CD4-positive, alpha-beta T cell treated with Interleukin-4 for 1 hour (primary cell): Measurements from ENCODE around the gene TBX6.

Experiments
- DNase-seq, 2 donors: peaks; one replicate each; pipeline ENCODE4 v3.0.0-alpha.2; 2020 to 2022

Gene TBX6

DNA sequence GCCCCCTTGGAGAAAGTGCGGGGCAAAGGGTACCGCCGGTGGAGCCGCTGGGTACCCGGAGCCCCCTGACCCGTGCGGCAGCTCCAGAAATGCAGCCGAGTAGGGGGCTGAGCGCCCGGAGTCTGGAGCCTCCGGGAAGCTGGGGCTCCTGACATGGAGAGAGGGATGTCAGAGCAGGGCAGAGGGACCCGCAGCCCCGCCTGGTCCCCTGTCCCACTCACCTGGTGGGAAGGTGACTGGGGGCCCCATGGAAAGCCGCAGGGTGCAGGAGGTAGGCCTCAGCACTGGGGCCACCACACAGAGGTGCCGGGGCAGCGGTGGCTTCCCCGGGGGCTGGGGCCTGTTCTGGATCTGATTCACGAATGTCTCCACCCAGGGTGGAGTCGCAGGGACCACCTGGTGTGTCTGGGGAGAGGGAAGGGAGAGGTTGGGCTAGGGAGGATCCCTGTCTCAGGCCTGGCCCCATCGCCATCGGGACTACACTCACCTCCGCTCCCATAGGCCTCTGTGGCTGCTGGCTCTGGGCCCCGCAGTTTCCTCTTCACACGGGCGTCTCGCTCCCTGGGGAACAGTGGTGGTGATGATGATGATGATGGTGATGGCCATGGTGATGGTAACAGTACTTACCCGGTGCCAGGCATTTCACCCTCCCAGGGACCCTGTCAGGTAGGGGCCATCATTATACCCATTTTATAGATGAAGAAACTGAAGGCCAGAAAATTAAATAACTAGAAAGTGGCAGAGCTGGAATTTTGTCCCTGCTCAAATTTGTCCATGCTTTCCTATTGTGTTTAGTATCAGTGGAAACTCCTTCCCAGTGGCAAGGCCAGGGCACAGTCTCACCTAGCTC, 5.2 kb downstream of the TBX6 start:
- DNase-seq = no peak

DNA sequence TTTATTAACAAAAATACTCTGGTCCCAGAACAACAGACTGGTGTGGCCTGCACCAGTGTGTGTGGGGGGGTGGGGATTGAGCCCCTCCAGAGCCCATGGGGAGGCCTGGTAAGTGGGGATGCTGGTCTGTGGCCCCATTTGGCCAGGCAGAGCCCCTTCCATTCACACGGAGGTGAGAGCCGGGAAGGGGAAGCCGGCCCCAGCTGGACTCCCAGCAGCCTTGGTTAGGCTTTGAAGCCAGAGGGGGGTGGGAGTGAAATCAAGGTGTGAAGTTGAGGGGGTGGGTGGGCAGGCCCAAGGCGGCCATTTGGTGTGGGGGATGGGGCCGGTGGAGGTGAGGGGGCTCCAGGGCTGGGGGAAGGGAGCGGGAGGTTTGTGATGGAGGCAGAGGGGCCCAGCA, 5.9 kb downstream of the TBX6 start:
- DNase-seq = no peak

DNA sequence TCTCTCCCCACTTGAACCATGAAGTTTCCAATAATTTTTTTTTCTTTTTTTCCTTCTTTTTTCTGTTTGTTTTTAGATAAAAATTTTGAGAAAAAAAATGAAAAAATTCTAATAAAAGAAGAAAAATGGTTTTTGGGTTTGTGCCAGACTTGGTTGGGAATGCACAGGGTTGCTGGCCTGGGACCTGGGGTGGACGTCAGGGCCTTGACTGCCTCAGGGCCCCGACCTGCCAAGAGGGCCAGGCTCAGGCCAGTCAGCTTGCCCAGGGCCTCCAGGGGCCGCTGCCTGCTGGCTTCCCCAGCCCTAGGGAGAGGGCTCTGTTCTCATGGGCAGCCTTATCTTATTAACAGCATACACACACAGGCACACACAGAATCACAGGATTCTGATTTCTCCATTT, 6.5 kb downstream of the TBX6 start:
- DNase-seq = no peak

DNA sequence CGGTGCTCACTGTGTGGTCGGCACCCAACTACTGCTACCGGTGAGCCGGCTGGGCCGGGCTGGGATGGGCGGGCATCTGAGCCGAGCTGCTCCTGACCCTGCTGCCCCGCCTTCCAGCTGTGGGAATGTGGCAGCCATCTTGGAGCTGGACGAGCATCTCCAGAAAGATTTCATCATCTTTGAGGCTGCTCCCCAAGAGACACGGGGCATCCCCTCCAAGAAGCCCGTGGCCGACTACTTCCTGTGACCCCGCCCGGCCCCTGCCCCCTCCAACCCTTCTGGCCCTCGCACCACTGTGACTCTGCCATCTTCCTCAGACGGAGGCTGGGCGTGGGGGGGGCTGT, 6.9 kb downstream of the TBX6 start:
- no peak for DNase-seq

DNA sequence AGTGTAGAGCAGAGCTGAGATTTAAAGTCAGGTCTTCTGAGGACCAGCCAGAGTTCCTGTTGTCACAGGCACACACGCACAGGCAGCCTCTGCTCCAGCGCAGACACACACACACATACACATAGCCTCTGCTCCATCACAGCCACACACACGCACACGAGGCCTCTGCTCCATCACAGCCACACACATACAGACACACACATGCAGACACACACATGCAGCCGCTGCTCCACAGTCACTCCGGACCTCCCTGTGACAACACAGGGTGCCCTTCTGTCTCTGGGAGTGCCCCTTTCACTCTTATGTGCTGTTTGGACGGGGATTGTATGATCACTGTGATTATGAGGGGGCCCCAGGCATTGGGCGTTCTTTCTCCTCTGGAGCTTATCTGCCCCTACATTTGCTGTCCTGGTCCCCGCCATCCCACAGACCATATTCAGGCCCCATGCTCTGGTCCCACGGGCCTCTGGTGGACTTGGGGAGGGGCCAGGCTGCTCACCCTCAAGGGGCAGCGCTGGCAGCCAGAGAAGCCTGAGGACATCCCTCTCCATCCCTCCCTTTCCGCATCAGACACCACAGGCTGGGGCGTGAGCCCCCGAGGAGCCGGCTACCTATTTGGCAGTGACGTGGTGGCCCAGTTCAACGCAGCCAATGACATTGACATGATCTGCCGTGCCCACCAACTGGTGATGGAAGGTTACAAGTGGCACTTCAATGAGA, 7.5 kb downstream of the TBX6 start:
- no peak for DNase-seq

DNA sequence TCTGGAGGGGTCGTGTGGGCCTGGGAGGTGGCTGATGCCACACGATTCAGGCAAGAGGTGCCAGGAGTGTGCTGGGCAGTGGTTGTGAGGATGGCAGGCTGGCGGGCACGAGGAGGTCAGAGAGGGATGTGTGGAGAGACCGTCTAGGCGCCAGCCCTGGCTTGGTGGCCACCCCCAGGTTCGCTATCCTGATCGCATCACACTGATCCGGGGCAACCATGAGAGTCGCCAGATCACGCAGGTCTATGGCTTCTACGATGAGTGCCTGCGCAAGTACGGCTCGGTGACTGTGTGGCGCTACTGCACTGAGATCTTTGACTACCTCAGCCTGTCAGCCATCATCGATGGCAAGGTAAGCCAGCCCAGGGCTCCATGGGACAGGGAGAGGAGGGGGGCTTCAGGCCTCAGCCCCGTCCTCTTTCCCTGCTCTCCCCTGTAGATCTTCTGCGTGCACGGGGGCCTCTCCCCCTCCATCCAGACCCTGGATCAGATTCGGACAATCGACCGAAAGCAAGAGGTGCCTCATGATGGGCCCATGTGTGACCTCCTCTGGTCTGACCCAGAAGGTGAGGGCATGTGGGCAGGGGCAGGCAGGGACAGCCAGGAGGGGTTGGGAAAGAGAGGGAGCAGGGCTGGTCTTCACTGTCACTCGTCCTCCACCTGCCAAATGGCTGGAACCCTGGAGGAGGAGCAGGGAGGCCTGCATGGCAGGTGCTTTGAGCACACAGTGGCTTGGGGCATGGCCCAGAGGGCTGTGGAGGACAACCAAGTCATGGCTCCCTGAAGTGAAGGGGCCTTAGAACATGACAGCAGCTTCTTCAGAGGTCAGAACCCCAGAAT, 8.3 kb downstream of the TBX6 start:
- no peak for DNase-seq

DNA sequence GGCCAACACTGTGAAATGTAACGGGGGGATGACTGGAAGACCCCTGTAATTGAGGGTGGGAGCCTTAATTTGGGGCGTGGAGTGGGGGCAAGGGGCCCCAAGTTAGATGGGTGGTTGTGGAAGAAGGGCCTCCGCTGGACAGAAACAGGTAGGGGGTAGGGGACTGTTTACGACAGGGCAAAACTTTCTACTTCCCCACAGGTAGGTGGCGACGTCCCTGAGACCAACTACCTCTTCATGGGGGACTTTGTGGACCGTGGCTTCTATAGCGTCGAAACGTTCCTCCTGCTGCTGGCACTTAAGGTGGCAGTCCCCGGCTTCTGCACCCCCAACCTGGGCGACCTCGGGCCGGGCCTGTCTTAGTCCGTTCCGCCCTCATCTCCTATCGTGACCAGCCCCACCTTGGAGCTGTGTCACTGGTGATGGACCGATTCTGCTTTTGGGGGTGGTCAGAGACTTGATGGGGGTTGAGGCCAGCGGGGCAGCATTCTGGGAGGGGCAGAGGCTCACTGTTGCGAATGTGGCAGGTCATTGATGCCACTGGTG, 9.1 kb downstream of the TBX6 start:
- no peak for DNase-seq

DNA sequence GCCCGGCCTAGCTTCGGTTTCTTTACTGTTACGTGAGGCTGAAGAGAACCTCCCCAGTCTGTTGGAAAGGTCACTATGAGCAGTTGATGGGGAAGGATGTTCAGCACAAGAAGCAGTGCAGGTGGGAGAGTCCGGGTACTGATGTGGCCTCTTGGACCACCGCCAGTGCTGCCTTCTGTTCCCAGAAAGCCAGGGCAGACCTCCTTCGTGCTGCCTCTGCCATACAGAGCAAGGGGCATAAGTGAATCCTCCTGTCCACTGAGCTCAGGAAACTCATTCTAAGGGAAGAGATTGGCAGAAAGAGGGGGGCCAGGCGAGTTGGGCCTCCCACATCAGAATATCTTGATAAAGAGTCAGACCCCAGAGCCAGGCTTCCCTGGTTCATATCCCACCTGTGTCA, 12.2 kb downstream of the TBX6 start:
- DNase-seq = no peak

DNA sequence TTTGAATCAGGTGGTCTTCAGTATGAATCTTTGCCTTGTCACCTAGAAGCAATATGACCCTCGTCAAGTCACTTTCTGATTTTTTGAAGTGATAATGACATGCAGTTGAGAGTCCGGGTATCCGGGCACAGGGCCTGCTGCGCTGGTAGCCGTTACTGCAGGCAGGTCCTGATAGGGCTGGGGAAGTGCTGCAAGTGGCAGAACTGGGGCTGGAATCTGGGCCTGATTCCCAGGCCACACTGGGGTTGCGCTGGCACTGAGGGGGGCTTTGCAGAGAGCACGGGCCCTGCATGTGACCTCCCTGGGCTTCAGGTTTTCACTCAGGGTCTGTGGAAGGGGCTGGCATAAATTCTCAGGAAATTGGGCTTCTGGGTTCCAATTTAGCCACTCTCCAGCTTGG, 13.0 kb downstream of the TBX6 start:
- DNase-seq = no peak

DNA sequence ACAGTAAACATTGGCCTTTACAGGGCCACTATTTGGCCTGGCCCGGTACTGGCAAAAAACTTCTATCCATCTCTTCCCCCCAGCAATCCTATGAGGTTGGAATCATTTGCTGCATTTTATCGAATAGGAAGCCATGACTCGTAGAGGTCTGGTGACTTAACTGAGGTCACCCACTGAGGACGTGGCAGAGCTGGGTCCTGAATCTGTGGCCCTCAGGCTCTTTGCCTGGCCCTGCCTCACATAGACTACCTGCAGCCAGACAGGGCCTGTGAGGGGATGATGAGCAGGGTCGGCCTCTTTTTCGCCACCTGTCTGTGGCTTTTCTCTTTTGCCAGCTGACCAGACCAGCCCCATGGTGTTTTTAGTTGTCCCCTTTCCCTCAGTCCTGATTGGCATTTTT, 14.1 kb downstream of the TBX6 start:
- no peak for DNase-seq

DNA sequence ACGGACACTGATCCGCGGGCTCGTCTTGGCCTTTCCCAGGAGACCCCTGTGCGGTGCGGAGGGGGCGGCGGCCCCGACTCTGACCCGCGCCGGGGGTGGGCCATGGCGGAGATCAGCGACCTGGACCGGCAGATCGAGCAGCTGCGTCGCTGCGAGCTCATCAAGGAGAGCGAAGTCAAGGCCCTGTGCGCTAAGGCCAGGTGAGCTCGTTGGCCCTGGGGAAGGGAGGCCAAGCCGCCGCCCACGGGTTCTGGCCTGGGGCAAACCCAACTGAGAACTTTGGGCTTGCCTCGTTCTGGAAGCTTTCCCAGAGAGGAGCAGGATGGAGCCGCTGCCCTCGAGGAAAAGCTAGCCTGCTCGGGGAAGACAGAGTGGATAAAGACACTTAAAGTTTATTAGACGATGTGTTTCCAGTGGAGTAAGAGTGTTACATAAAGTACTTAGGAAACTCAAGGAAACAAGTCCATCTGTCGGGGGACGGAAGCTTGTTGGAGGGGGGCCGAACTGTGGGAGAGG, 15.4 kb downstream of the TBX6 start:
- DNase-seq = no peak

DNA sequence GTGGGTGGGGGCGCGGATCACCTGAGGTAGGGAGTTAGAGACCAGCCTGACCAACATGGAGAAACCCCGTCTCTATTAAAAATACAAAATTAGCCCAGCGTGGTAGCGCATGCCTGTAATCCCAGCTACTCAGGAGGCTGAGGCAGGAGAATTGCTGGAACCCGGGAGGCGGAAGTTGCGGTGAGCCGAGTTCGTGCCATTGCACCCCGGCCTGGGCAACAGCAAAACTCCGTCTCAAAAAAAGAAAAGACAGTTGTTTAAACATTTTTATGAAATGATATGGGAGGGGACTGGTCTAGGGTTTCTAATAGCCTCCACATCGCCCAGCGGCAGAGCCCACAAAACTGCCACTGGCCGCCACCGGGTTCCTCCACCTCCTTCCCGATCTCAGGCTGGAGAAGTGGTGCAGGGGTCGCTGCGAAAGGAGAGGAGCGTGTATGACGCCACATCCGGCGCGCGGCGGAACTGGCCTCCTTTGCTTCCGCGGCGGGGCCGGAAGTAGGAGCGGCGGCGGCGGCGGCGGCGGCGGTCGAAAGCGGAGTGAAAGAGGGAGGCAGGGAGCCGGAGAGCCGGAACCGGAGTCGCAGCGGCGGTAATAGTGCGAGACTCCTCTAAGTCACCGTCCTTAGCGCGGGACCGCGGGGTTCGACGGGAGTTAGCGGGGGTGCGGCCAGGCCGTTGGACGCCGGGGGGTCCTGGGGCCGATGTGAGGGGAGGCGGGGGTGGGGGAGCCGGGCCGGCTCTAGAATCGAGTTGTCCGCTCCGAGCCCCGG, 16.0 kb downstream of the TBX6 start, which contains the start of gene PPP4C:
Gene PPP4C (plus strand): TSS at position 492 of the 773 bp plus-strand sequence. CDS start 384 bp downstream, outside the sequence.
- DNase-seq = peak; percentile 88 to 89

DNA sequence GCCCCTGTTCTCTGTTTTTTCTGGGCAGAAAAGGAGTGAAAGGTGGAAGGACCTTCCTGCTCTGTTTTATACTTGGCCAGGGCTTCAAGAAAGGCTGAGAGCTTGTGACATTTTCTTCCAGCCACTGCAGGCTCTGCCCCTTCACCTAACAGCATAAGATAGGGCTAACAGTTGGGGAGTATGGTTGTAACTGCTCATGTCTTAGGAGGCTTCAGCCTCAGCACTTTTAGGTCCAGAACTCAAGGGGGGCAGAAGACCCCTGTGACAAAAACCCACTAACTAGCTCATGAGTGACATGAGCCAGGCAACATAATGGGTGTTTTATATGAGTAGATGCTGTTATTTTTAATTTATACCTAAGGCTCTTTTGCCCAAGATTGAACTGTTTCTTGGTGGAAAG, 21.2 kb downstream of the TBX6 start:
- no peak for DNase-seq

DNA sequence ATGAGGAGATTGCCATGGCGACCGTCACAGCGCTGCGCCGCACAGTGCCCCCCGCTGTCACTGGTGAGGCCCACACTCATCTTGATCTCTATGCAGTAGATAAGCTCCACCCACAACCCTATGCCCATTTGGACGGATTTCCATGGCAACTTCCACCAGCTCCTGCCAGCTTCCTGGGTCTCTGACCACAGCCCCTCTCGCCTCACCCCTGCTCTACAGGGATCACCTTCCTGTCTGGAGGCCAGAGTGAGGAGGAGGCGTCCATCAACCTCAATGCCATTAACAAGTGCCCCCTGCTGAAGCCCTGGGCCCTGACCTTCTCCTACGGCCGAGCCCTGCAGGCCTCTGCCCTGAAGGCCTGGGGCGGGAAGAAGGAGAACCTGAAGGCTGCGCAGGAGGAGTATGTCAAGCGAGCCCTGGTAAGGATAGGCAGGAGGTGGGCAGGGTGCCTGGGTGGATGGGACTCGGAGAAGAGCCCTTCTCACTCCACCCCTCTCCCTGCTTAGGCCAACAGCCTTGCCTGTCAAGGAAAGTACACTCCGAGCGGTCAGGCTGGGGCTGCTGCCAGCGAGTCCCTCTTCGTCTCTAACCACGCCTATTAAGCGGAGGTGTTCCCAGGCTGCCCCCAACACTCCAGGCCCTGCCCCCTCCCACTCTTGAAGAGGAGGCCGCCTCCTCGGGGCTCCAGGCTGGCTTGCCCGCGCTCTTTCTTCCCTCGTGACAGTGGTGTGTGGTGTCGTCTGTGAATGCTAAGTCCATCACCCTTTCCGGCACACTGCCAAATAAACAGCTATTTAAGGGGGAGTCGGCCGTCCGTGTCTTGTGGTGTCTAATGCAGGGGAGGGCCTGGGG, 21.9 kb downstream of the TBX6 start:
- no peak for DNase-seq

DNA sequence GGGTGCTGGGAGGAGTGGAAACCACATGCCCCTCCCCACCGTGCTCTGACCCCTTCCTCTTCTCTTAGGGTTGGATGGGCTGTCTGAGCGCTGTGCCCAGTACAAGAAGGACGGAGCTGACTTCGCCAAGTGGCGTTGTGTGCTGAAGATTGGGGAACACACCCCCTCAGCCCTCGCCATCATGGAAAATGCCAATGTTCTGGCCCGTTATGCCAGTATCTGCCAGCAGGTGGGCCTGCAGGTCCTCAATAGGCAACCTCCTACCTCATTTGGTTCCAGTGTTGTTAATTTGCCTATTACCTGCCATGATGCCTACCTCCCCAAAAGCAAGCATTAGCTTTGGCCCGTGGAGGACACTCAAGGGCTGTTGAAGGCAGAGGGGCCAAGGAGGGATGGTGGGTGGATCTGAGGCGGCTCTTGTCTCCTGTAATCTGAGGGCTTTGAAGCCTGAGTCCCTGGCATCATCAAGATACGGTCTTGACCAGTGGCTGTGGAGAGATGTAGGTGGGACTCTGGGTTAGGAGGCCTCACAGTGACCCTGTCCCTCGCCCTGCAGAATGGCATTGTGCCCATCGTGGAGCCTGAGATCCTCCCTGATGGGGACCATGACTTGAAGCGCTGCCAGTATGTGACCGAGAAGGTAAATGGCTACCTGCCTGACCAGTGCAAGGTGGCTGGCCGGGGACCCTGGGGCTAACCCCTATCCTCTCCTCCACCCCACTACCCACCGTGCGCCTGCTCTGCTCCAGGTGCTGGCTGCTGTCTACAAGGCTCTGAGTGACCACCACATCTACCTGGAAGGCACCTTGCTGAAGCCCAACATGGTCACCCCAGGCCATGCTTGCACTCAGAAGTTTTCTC, 22.7 kb downstream of the TBX6 start:
- peak; percentile 62 to 66 for DNase-seq

DNA sequence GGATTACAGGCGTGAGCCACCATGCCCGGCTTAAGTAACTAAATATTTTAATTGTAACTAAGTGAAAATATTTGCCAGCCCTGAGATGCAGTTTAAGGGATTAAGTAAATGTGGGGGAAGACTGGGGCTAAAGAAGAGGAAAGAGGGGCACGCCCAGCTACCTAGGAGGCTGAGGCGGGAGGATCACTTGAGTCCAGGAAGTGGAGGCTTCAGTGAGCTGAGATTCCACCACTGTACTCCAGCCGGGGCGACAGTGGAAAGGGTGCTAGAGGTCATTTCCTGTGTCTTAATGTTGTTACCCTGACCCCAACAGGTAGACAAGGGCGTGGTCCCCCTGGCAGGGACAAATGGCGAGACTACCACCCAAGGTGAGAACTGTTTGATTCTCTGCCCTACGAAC, 23.4 kb downstream of the TBX6 start:
- DNase-seq = no peak

DNA sequence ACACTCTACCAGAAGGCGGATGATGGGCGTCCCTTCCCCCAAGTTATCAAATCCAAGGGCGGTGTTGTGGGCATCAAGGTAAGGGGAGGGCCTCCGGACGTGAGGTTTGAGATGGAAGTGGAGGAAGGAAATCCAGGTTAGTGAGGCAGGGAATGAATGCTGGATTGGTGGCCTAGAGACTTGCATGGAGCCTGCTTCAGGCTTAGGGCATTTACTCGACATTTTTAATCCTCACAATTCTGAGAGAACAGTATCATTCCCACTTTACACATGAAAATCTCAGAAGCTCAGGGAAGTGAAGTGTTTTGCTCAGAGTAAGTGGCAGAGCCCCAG, 24.2 kb downstream of the TBX6 start:
- no peak for DNase-seq

DNA sequence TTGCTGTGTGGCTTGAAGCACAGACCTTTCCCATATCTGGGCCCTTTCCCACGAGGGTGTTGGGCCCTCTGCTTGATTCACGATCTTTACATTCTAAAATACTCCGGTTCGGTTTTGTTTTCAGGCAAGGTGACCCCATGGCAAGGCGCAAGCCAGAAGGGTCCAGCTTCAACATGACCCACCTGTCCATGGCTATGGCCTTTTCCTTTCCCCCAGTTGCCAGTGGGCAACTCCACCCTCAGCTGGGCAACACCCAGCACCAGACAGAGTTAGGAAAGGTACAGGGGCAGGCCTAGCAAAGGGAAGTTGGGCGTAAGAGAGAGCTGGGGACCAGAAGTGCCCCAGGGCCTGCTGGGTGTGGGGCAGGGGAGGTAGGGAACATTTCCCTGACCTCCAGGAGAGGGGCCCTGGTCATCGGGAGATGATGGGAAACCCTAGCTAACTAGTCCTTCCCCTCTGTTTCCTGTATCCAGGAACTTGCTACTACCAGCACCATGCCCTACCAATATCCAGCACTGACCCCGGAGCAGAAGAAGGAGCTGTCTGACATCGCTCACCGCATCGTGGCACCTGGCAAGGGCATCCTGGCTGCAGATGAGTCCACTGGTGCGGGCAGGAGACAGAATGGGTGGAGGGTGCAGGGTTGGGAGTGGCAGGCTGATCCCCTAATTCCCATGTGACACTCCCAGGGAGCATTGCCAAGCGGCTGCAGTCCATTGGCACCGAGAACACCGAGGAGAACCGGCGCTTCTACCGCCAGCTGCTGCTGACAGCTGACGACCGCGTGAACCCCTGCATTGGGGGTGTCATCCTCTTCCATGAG, 24.8 kb downstream of the TBX6 start:
- no peak for DNase-seq
